ENCODE results near the gene CASK.

Gene CASK

GRCh38 chrX:41563876-41564275 is 359.5 kb downstream of the CASK start:
- no peak for DNase-seq (ENCODE audit: low spot score)

GRCh38 chrX:41561045-41561444 is 362.3 kb downstream of the CASK start:
- no peak for DNase-seq (ENCODE audit: low spot score)

- no peak for DNase-seq (ENCODE audit: low spot score)
Observed at GRCh38 chrX:41559235-41560052, 363.9 kb downstream of the CASK start.

- DNase-seq (ENCODE audit: low spot score): no peak
Observed at GRCh38 chrX:41558531-41558930, 364.8 kb downstream of the CASK start.

- no peak for DNase-seq (ENCODE audit: low spot score)
Observed at GRCh38 chrX:41556958-41557357, 366.4 kb downstream of the CASK start.

- DNase-seq (ENCODE audit: low spot score): no peak
Observed at GRCh38 chrX:41553688-41554087, 369.7 kb downstream of the CASK start.

GRCh38 chrX:41548411-41548810 is 374.9 kb downstream of the CASK start:
- no peak for DNase-seq (ENCODE audit: low spot score)

GRCh38 chrX:41543668-41544067 is 379.7 kb downstream of the CASK start:
- DNase-seq (ENCODE audit: low spot score): no peak

- no peak for DNase-seq (ENCODE audit: low spot score)
Observed at GRCh38 chrX:41543025-41543424, 380.3 kb downstream of the CASK start.

- DNase-seq (ENCODE audit: low spot score): no peak
Observed at GRCh38 chrX:41542536-41542935, 380.8 kb downstream of the CASK start.

- no peak for DNase-seq (ENCODE audit: low spot score)
Observed at GRCh38 chrX:41542135-41542534, 381.2 kb downstream of the CASK start.

- no peak for DNase-seq (ENCODE audit: low spot score)
Observed at GRCh38 chrX:41541386-41541785, 382.0 kb downstream of the CASK start.

GRCh38 chrX:41538707-41539106 is 384.6 kb downstream of the CASK start:
- DNase-seq (ENCODE audit: low spot score): no peak

GRCh38 chrX:41530085-41530484 is 393.3 kb downstream of the CASK start:
- DNase-seq (ENCODE audit: low spot score): no peak

- no peak for DNase-seq (ENCODE audit: low spot score)
Observed at GRCh38 chrX:41529221-41529620, 394.1 kb downstream of the CASK start.

GRCh38 chrX:41528784-41529183 is 394.6 kb downstream of the CASK start:
- no peak for DNase-seq (ENCODE audit: low spot score)

GRCh38 chrX:41526925-41527324 is 396.4 kb downstream of the CASK start:
- DNase-seq (ENCODE audit: low spot score): no peak

- no peak for DNase-seq (ENCODE audit: low spot score)
Observed at GRCh38 chrX:41526271-41526670, 397.1 kb downstream of the CASK start.

GRCh38 chrX:41522671-41523070 is 400.7 kb downstream of the CASK start:
- DNase-seq (ENCODE audit: low spot score): no peak

GRCh38 chrX:41522081-41522480 is 401.3 kb downstream of the CASK start:
- DNase-seq (ENCODE audit: low spot score): no peak

GRCh38 chrX:41519468-41519867 is 403.9 kb downstream of the CASK start:
- no peak for DNase-seq (ENCODE audit: low spot score)

GRCh38 chrX:41518841-41519220 is 404.5 kb downstream of the CASK start:
- no peak for DNase-seq (ENCODE audit: low spot score)

GRCh38 chrX:41518127-41518840 is 405.1 kb downstream of the CASK start:
- DNase-seq (ENCODE audit: low spot score): no peak
